Mucosa of descending colon (tissue), 3 donors: ENCODE results near the gene SCNN1B. TPM values are rescaled to one million over a fixed set of nuclear protein-coding genes. Genes with fewer than 3 reads are reported as not detected.

Experiments
- ATAC-seq: fragments of 200-7000 bp; cut with Tn5 transposase; one replicate; pipeline ENCODE4 v1.9.1; 2020; ENCODE audit warnings: mild to moderate bottlenecking, moderate library complexity
- DNase-seq, 3 donors: peaks; one replicate each; pipeline ENCODE4 v3.0.0-alpha.2; 2020
- H3K36me3 ChIP-seq: fragments of 200-600 bp; one replicate; pipeline ENCODE4 v1.8.0; 2021; ENCODE audit warnings: low read depth, mild to moderate bottlenecking
- H3K4me1 ChIP-seq: fragments of 200-600 bp; one replicate; pipeline ENCODE4 v1.8.0; 2021; ENCODE audit warnings: low read depth, mild to moderate bottlenecking
- H3K4me3 ChIP-seq: fragments of 200-600 bp; one replicate; pipeline ENCODE4 v1.8.0; 2021; ENCODE audit warnings: mild to moderate bottlenecking
- H3K9me3 ChIP-seq: fragments of 200-600 bp; one replicate; pipeline ENCODE4 v1.8.0; 2021; ENCODE audit warnings: mild to moderate bottlenecking
- intact Hi-C, 2 donors: fragments of 100-400 bp; cut with DNase I in 1 of 2; cut with micrococcal nuclease in 1 of 2; formaldehyde crosslinking; loops; one replicate each; pipeline versions ENCODE4 v1.11.0 to v1.11.1; 2022; cut with DNase I, micrococcal nuclease
- total RNA-seq, 3 donors: library from RNA; stranded (reverse); fragmentation: NEBNext Ultra II Directional in 2 of 3; extraction: Animal tissue kit (Norgen Biotek cat#: 25700) in 2 of 3; gene quantifications; one replicate each; pipeline versions ENCODE4 v1.2.1 to v1.2.4, GENCODE V29; 2021 to 2023
- TF ChIP-seq, protein P1 (sequence below): fragments of 200-600 bp; IDR thresholded peaks from one replicate; pipeline ENCODE4 v1.8.0; 2022; ENCODE audit warnings: antibody characterized with exemption, mild to moderate bottlenecking
- donor health status: DM: no; HTN: no; CAD: no; lungs with moderate emphysema.
- donor health status: DM: no; HTN: no; CAD: no.
- donor health status: DM: no; HTN: yes; CAD: no.

The SCNN1B gene
- total RNA-seq, 3 donors from 2014 or later = 164 to 452 (median 204) TPM

DNA sequence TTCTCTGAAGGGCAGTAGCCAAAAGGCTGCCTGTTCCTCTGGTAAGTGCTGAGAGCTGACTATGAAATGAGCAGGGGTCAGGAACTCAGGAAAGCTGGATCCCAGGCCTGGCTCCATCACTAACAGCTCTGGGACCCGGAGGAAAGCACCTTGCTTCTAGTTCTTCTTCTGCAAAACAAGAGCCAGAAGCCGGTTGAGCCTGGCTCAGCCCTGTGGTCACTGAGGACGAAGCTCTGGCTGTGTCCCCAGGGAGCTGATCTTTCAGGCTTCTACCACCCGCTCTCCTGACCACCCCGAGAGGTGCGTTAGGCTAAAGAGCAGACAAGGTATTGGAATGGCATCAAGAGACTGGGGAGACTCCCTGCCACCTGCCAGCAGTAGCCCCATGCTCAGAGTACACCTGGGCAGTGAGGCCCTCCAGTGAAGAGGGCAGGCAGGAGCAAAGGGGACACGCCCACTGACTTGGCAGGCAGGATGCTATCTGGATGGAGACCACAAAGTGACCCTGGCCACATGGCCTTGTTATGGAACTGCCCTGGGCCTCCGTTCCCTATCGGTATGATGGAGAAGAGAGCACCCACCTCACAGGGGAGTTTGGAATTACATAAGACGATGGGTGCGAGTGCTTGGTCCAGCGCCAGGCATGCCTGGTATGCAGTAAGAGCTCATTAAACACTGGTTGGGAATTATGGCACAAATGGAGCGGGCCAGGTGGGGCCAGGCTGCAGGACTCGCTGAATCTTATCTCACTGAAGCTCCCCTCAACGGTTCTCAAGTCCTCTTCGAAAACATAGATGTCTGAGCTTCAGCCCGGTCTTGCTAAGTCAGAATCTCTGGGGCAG, 89.5 kb downstream of the SCNN1B start:
- TF ChIP-seq, protein P1, sequence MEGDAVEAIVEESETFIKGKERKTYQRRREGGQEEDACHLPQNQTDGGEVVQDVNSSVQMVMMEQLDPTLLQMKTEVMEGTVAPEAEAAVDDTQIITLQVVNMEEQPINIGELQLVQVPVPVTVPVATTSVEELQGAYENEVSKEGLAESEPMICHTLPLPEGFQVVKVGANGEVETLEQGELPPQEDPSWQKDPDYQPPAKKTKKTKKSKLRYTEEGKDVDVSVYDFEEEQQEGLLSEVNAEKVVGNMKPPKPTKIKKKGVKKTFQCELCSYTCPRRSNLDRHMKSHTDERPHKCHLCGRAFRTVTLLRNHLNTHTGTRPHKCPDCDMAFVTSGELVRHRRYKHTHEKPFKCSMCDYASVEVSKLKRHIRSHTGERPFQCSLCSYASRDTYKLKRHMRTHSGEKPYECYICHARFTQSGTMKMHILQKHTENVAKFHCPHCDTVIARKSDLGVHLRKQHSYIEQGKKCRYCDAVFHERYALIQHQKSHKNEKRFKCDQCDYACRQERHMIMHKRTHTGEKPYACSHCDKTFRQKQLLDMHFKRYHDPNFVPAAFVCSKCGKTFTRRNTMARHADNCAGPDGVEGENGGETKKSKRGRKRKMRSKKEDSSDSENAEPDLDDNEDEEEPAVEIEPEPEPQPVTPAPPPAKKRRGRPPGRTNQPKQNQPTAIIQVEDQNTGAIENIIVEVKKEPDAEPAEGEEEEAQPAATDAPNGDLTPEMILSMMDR = no peak
- DNase-seq = peak in 1 of 3 donors; percentile 22
- peak; percentile 15 for ATAC-seq
- no peaks in the 10 kb centered on the region for H3K9me3 ChIP-seq
- H3K4me3 ChIP-seq = no peak overlapping the region
- H3K4me1 ChIP-seq = peaks cover 5% of the 10 kb centered on the region
- no peaks in the 10 kb centered on the region for H3K36me3 ChIP-seq
- intact Hi-C loops = no loop called here

DNA sequence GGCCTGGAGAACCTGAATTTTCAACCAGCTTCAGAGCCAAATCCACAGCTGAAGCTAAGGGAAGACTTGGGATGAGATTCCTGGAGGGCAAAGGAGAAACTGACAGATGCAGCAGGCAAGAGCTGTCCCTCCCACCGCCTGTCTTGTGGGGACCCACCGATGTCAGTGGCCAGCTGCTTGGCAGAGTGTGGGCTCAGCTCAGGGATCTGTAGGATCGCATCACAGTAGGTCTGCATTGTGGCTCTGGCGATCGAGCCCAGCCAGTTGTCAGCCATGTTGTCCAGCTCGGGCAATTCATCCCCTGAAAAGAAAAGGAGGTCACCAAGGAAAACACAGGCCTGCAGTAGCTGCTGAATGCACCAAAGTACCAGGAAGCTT, 90.1 kb downstream of the SCNN1B start:
- TF ChIP-seq, protein P1 = no peak
- no peak for ATAC-seq
- Histone ChIP-seq H3K9me3 (no peaks in the 10 kb centered on the region), H3K36me3 (no peaks in the 10 kb centered on the region), H3K4me3 (no peak overlapping the region), H3K4me1 (peaks cover 5% of the 10 kb centered on the region)
- DNase-seq = peak in 1 of 3 donors; percentile 19
- intact Hi-C loops = no loop called here

DNA sequence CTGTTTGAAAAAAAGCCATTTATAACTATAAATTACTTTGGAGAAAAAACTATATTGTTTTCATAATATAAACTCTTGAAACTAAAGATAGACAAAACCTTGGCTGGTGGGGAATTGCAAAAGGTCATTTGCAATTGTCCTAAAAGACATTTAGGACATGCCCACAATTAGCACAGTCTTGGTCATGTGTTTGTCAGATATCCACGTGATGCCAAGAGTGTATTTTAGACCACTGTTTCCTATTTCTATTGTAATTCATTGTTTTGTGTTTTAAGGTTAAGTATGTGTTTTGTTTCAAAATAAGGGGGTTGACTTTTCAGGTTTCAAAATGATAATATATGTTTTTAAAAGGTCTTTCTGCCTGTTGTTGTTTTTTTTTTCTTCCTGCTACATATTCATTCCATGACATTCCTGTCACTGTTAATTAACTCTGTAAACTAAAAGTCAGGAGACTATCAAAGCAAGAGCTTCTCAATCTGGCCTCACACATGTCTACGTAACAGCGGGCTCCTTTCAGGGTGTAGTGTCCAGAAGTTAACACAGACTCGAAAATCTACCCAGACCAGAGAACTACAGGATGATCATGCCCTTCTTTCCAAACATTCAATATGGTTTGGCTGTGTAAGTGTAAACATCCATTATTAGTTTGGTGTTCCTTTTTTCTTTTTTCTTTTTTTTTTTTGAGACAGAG, 92.2 kb downstream of the SCNN1B start:
- H3K36me3 ChIP-seq = no peaks in the 10 kb centered on the region
- DNase-seq (no peak), ATAC-seq (no peak)
- no peak overlapping the region for H3K4me3 ChIP-seq
- TF ChIP-seq, protein P1 = no peak
- H3K9me3 ChIP-seq = no peaks in the 10 kb centered on the region
- intact Hi-C loops = no loop called here
- peaks cover 5% of the 10 kb centered on the region for H3K4me1 ChIP-seq

DNA sequence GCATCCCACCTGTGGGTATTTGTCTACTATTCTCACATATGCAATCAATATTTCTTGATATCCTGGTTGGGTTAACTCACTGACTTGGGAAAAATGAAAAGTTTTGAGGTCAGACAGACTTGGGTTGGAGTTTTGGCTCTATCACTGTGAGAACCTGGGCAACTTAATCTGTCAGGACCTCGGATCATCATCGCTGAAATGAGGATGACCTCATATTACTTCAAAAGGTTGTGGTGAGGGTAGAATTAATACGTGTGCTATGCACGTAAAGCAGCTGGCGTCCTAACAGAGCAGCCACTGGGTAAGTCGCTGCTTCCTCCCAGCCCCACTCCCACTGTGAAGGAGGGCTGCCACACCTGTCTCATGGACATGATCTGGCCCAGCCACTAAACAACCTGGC, 93.6 kb downstream of the SCNN1B start:
- H3K4me3 ChIP-seq = no peak overlapping the region
- peaks cover 5% of the 10 kb centered on the region for H3K4me1 ChIP-seq
- TF ChIP-seq, protein P1 = no peak
- intact Hi-C loops = no loop called here
- H3K9me3 ChIP-seq = no peaks in the 10 kb centered on the region
- ATAC-seq = no peak
- no peak for DNase-seq
- peaks cover 8% of the 10 kb centered on the region for H3K36me3 ChIP-seq

- H3K4me3 ChIP-seq = no peak overlapping the region
- intact Hi-C loops = no loop called here
- H3K9me3 ChIP-seq = no peaks in the 10 kb centered on the region
- no peak for DNase-seq
- peaks cover 8% of the 10 kb centered on the region for H3K36me3 ChIP-seq
- TF ChIP-seq, protein P1 = no peak
- peaks cover 5% of the 10 kb centered on the region for H3K4me1 ChIP-seq
- ATAC-seq = no peak
Measured at GRCh38 chr16:23397464-23397863, 95.4 kb downstream of the SCNN1B start.
